GM21390 (cell line): Measurements from ENCODE around the gene FUBP1.
A peak's percentile ranks its signal among the peaks of the same experiment; 100 is the strongest.
"Not testable (repeated sequence)": the region's sequence is repeated elsewhere in the genome, so short reads cannot be mapped to it uniquely, and the experiment has no call there.

Experiments
- ATAC-seq: cut with Tn5 transposase; IDR thresholded peaks from one replicate; pipeline ENCODE4 v1.9.1; 2021; ENCODE audit not compliant: unreplicated experiment

Gene FUBP1

DNA sequence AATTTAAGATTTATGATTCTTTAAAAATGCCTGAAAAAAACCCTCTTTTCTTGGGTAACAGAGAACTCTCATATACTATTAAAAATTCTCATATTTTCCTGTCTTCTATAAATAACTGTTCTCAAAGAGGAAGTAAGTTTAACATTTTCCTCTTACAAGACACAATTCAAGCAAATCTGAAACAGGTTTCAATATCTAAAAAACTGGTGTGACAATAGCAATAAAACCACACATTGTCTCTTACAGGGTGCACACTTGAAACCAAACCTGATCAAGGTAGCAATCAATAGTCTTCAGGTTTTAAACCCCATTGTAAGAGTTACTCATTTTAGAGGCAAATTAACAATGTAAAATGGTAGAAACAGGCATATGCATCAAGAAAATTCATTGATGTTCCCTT is 28.0 kb downstream of the FUBP1 start:
- peak; percentile 88 for ATAC-seq

DNA sequence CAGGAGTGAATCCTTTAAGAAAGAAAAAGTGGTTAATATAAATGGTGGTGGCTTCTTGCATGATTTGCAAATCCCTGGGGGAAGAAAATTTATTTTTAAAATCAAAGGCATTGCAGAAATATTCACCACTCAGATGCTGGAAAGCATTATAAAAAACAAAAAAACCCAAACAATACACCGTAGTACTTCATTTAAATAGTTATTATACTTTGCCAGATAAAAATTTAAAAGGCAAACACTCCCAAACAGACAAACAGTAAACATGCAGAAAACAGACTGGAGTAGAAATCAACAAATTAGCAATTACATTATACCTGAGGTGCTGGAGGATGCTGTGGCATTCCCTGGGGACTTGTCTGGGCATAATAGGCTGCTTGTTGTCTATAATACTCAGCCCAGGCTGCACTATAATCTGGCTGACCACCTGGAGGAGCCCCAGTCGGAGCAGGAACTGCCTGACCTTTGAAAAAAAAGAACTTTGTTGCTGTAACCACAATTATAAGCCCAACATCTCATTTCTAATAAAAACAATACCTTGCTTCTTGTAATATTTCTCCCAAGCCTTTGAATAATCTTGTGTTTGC is 29.9 kb downstream of the FUBP1 start:
- ATAC-seq: no peak

DNA sequence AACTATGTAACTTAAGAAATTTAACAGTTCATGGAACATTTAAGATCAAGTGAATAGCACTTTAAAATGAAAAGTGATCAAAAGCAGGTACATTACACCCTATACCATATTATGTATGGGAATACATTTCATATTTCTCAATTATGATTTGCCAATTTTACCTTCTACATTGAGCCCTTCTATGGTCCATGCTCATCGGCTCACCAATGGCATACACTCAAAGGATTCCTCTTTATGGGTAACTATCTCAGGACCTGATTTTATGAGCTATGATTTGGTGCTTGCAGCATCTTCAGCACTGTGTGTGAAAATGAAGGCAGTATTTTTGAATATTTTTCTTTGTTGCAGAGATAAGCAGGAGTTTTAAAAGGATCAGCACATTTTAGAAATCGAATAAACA is 33.5 kb downstream of the FUBP1 start:
- ATAC-seq: no peak

DNA sequence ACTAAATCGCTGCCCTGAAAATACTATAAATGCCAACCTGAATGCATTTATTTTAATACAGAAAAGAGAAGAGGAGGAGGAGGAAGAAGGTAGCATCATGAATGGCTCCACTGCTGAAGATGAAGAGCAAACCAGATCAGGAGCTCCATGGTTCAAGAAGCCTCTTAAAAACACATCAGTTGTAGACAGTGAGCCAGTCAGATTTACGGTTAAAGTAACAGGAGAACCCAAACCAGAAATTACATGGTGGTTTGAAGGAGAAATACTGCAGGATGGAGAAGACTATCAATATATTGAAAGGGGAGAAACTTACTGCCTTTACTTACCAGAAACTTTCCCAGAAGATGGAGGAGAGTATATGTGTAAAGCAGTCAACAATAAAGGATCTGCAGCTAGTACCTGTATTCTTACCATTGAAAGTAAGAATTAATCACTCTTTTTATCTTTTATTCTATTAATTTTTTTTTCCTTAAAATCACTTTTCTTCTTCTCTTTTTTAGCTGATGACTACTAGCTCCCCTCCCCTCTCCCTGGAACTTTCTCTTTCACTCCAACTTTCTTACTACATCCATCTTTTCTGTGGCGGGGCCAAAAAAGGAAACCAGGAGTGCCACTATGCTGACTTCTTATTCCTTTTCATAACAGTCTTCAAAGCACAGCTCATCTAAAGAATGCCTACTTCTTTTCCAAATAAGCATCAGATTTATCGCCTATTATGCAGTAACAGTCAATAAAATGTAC is 36.3 kb downstream of the FUBP1 start:
- ATAC-seq: no peak

DNA sequence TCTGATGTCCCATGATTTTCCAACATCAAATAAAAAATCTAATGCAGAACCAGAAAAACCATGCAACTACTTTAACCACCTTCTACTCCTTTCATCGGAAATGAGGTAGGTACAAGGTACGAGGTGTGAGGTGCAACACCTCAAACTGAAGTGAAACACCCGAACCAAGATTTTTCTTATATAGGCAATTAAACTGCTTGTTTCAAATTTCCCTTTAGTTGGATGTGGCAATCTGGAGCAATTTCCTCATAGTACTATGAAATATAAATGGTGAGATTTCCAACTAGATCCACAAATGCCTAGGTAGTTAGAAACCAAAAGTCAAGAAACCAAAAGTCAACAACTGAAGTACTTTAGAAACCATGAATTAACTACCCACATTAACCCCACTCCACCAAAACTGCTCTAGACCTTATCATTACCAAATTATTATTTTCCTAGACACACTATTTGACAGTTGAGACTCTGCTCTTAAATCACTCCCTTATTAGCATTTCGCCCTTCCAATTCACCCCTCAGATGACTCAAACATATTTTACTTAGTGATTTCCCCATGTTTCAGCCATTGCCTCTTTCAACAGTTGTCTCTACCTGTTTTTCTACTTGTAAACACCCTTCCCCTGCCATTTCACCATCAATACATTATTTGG is 37.8 kb downstream of the FUBP1 start:
- ATAC-seq: no peak

DNA sequence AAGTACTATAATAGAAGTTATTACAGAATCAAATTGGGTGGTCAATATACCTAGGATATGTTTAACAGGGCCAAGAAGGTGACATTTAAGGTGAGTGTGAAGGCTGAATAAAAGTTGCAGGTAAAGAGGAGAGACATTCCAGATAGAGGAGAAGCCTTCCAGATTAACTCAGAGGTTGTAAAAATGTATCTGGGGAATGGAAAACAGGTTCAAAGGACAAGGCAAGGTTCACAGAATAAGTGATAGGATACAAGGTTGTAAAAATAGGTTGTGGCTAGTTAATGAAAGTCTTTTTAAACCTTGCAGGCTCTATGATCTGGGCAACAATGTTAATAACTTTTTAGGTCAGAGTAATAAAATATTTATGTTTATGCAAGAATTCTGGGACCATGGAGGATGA is 40.2 kb downstream of the FUBP1 start:
- ATAC-seq: no peak

DNA sequence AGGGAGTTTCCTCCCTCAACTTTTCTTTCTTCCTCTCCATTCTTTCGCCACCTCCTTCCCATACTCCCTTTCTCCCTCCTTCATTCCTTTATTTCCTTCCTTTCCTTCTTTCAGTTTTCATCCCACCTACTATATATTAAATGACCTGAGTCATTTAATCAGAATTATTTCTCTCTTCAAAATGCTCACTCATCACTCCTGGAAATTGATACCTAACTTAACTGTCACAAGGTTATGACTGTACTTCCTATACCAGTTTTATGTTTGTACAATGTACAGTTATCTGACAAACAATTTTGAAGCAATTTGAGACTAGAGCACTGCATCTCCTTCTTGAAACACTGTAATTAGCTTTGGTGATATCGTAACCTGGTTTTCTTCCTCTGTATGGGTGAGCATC is 49.1 kb downstream of the FUBP1 start:
- ATAC-seq: no peak

DNA sequence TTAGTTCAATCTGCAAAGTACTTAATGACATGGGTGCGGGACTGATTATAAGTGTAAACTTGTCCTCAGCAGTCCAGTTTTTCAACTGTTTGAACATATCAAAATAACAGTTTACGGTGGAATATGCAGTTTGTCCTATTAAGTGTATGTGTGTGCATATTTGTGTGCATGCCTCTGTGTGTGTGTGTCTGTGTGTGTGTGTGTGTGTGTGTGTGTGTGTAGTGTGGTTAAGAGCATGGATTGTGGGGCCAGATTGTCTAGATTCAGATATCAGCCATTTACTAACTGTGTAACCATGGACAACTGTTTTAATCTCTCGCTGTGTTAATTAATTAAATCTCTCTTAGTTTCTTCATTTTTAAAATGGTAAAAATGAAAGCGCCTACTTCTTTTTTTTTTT is 51.5 kb downstream of the FUBP1 start:
- ATAC-seq: no peak

DNA sequence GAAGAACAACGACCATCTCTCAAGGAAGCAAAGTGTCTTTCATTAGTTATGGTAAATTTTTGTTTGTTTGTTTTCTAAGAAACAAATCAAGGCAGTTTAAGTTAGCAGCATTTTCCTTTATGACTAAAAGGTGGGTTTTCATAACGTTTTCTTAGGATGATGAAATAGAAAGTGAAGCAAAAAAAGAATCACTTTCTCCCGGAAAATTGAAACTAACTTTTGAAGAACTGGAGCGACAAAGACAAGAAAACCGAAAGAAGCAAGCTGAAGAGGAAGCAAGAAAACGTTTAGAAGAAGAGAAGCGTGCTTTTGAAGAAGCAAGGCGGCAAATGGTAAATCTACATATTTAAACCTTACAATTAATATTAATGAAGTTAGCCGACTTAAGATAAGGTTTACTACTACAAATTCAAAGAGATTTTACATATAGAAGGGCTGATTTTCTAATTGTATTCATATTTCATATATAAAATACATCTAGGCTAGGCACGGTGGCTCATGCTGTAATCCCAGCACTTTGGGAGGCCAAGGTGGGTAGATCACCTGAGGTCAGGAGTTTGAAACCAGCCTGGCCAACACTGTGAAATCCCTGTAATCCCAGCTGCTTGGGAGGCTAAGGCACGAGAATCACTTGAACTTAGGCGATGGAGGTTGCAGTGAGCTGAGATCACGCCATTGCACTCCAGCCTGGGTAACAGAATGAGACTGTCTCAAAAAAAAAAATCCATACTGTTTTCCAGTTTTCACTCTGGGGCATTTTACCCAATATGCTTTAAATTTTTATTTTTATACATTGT is 52.1 kb downstream of the FUBP1 start:
- ATAC-seq: no peak

DNA sequence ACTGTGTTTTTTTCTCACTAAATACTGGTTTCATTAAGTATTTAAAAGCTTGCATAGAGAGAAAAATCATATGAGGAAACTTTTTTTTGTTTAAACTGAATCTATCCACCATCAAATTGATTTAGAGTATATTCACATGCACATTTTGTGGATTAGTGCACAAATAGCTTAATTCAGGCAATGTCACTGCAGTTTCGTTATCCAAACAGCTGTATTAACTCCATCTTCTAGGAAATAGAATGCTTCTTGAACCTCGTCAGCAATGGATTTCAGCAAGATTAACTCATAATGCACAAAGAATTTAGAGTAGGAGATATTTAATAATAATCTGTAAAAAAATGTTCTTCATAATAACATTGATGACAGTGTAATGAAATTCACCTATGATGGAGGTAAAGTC is 52.9 kb downstream of the FUBP1 start:
- no peak for ATAC-seq

DNA sequence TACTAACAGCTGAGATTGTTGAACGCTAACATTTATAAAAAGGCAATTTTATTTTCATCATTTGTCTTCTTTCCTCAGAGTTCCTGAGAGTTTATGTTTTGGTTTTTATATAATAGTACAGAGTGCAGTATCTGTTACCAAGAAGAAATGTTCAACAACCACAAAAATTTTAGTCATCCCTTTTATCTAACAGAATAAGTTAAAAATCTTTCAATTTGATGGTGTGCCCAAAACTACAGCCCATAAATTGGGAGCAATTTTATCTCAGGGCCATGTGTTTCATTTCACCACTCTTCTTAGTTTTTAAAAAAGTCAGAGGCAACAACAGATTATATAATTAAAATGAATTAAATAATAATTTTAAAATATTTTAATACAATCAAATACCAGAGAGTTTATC is 53.4 kb downstream of the FUBP1 start:
- ATAC-seq: no peak

DNA sequence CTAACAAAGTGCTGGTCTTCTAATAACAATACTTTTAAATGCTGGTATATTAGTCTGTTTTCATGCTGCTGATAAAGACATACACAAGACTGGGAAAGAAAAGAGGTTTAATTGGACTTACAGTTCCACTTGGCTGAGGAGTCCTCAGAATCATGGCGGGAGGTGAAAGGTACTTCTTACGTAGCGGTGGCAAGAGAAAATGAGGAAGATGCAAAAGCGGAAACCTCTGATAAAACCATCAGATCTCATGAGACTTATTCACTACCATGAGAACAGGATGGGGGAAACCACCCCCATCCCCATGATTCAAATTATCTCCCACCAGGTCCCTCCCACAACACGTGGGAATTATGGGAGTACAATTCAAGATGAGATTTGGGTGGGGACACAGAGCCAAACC is 60.0 kb downstream of the FUBP1 start:
- ATAC-seq: not testable (repeated sequence)

DNA sequence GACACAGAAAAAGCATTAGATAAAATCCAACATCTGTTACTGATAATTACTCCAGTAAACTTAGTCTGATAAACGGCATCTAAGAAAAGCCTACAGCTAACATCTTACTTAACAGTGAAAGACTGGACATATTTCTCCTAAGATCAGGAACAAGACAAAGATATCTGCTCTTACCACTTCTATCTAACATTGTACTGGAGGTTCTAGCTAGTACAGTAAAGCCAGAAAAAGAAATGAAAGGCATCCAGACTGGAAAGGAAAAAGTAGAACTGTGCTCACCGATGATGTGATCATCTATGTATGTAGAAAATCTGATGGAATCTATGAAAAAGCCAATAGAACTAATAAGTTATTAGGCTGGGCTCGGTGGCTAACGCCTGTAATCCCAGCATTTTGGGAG is 68.8 kb downstream of the FUBP1 start:
- no peak for ATAC-seq

DNA sequence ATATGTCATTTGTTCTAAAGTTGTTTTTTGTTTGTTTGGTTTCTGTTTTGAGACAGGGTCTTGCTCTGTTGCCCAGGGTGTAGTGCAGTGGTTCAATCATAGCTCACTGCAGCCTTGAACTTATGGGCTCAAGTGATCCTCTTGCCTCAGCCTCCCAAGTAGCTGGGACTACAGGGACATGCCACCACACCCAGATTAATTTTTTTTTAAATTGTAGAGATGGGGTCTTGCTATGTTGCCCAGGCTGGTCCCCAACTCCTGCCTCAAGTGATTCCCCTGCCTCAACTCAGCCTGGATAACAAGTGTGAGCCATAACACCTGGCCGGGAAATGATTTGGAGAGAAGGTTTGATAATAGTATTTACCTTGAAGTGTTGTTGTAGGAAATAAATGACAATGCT is 72.2 kb downstream of the FUBP1 start:
- ATAC-seq: no peak

DNA sequence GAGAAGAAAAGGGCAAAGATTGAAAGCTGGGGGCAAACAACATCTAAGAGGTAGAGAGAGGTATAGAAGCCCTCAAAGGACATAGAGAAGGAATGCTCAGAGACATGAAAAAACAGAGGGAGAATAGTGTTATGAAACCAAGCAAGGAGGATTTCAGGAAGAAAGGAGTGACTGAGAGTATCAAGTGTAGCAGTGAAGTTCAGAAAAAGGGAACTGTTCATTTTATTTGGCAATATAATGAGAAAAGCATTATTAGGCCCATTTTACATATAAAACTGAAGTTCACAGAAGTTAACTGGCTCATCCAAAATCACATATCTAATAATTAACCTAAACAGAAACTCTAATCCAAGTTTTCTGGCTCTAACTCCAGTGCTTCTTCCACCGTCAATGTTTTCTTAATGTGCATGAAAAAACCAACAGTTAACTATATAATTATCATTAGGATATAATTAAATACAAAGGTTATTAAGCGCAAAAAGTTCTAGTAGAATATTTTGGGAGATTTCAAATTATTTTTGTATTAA is 72.8 kb downstream of the FUBP1 start:
- ATAC-seq: no peak

DNA sequence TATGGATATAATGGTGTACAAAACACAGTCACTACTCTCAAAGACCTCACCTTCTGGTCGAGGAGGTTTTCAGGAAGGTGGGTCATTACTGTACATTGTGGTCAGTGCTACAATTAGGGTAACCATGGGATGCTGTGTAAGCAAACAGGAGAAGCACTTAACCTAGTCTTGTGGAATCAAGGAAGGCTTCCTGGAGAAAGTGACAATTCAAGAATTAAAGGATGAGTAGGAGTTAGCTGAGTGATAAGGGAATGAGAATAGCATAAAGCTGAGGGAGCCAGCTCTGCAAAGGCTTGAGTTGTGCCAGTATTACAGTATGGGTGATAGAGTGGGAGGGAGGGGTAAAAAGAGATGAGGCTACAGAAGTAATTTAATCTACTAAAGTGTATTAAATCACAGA is 73.3 kb downstream of the FUBP1 start:
- no peak for ATAC-seq

DNA sequence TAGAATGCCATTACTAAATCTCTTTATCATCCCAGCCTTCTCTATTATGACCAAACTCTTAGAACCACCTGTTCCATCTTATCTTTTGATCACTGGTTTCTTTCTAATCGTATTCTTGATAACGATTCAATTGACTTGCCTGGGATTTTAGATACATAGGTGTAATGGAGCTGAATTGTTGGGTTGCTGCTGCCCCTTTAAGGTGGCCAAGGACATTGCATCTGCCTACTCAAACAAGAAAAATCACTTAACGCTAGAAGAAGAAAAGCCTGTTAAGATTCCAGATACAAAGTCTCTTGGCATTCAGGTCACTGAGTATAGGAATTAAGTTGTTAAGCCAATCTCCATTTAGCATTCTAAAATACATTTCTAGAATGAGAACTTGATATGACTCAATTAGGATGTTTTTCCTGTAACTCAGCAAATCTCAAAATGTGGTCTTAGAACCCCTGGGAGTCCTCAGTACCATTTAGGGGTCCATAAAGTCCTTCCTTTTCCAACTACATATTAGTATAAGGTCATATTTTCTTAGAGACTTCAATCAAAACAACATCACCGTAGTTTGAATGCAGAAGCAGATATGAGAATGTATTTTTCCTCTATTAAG is 78.1 kb downstream of the FUBP1 start:
- ATAC-seq: no peak

DNA sequence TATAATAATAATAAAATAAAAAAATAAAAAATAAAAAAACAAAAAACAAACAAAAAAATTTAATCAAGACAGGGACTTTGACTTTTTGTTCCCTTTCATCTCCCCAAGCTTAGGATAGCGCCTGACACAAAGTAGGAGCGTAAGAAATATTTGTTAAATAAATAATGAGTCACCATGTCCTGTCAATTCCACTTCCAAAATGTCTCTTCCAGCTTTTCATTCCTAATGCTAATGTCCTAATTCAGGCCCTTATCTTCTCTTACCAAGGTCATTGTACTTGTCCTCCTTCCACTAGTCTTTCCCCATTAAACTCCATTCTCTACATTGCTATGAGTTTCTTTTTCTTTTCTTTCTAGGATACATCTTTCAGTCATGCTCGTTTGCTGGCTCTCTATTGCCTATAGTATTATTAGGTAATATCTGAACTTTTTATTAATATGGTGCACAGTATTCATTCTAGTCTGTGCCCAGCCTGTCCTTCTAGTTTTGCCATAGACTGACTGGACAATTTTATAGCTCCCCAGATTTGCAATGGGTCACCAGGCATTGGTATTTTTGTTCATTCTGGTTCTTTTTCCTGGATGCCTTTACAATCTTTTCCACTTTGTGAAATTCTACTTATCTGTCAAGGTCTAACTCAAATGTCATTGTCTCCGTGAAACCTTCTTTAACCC is 79.1 kb downstream of the FUBP1 start:
- no peak for ATAC-seq
